Kidney tubule cell (primary cell): ENCODE results near the gene MAN1B1.
"Not testable (repeated sequence)": the region's sequence is repeated elsewhere in the genome, so short reads cannot be mapped to it uniquely, and the experiment has no call there.

Source experiments
- DNase-seq: peaks from one replicate; pipeline ENCODE4 v3.0.0-alpha.2; 2018; ENCODE audit warnings: low spot score

MAN1B1 gene

GRCh38 chr9:137110911-137111787 is 24.4 kb downstream of the MAN1B1 start:
- DNase-seq: no peak

GRCh38 chr9:137111788-137112563 is 25.2 kb downstream of the MAN1B1 start:
- DNase-seq: no peak

- DNase-seq: no peak
Observed at GRCh38 chr9:137112564-137113384, 26.0 kb downstream of the MAN1B1 start.

GRCh38 chr9:137113385-137114159 is 26.8 kb downstream of the MAN1B1 start:
- DNase-seq: no peak

GRCh38 chr9:137114220-137114612 is 27.4 kb downstream of the MAN1B1 start:
- peak; percentile 12 for DNase-seq

GRCh38 chr9:137114613-137115393 is 28.0 kb downstream of the MAN1B1 start, which contains the start of gene DPP7:
Gene DPP7, minus strand, starts transcription at chr9:137114733. Its CDS starts 20 bp downstream, at chr9:137114713.
- peak; percentile 53 for DNase-seq

GRCh38 chr9:137115394-137116026 is 28.7 kb downstream of the MAN1B1 start:
- DNase-seq: no peak

GRCh38 chr9:137116027-137116507 is 29.3 kb downstream of the MAN1B1 start:
- no peak for DNase-seq

- no peak for DNase-seq
Observed at GRCh38 chr9:137116728-137117127, 29.9 kb downstream of the MAN1B1 start.

GRCh38 chr9:137117269-137117731 is 30.5 kb downstream of the MAN1B1 start:
- DNase-seq: no peak

GRCh38 chr9:137118092-137118603 is 31.4 kb downstream of the MAN1B1 start:
- DNase-seq: not testable (repeated sequence)

- peak; percentile 30 for DNase-seq
Observed at GRCh38 chr9:137121927-137122795, 35.4 kb downstream of the MAN1B1 start.

- not testable (repeated sequence) for DNase-seq
Observed at GRCh38 chr9:137122796-137123467, 36.1 kb downstream of the MAN1B1 start.

GRCh38 chr9:137123468-137123837 is 36.7 kb downstream of the MAN1B1 start:
- DNase-seq: no peak

- peak; percentile 52 for DNase-seq
Observed at GRCh38 chr9:137123952-137124462, 37.2 kb downstream of the MAN1B1 start.

- DNase-seq: no peak
Observed at GRCh38 chr9:137126786-137127185, 40.0 kb downstream of the MAN1B1 start.

GRCh38 chr9:137127301-137128157 is 40.7 kb downstream of the MAN1B1 start:
- peak; percentile 26 for DNase-seq
